ENCODE results near the gene BAG3.

- TF ChIP-seq CTCF (IDR thresholded peaks at IDR 0.05; ENCODE audit: low read depth, low read length, poor library complexity, severe bottlenecking) (no peak), EZH2phosphoT487 (IDR thresholded peaks at IDR 0.05; ENCODE audit: borderline replicate concordance, low read length) (no peak)
These were observed 32.0 kb upstream of the BAG3 start for GRCh38 chr10:119619215-119619614.

All from DOHH2 (cell line).